Coronary artery (tissue), 2 donors: Measurements from ENCODE around the gene EPHA1.

Experiments
- DNase-seq: peaks from one replicate; pipeline ENCODE4 v3.0.0-alpha.2; 2017; ENCODE audit warnings: low spot score
- H3K27ac ChIP-seq, 2 donors: fragments of 200-600 bp; sonication (generic); one replicate each; pipeline ENCODE4 v1.5.1; 2016 to 2019
- H3K4me3 ChIP-seq: fragments of 200-600 bp; sonication (generic); 2 replicates; pipeline ENCODE4 v1.5.1; 2016; ENCODE audit warnings: mild to moderate bottlenecking, moderate library complexity
- TF ChIP-seq, protein P1 (sequence below): fragments of 200-600 bp; sonication (generic); IDR thresholded peaks from one replicate; pipeline ENCODE4 v1.5.1; 2019; ENCODE audit warnings: antibody characterized with exemption

The EPHA1 gene

DNA sequence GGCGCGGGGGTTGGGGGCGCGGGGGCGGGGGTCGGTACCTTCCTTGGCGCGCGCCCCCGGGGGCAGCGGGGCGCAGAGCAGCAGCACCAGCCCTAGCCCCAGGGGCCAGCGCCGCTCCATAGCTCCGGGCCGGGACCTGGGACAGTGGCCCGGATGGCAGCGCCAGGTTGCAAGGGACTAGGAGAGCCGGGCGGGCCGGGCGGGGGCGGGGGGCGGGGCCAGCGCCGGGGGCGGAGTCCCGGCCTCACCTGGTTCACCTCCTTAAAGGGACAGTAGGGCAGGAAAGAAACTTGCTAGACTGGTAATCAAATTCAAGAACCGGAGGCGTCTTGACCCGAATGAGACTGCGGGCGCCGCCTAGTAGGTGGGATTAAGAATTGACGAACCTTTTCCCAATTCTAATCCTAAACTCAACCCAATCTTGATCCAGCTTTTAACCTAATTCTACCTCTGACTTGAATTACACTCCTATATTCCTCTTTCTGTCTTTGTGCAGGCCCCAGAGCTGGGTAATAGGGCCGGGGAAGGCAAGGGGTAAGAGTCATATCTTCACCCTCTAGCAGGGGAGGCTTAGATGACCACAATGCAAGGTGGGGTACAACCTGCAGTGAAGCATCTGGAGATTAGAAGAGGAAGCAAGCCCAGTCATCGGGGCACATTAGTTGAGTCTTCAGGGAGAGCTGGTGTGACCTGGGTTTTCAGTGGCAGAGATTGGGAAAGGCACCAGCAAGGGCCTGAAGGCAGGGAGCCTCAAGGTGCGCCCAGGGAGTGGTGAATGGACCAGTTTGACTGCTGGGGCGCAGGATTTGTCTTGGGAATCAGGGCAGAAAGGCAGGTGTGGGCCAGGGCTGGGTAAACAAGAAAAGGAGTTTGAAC is at the start of gene EPHA1:
Gene EPHA1, minus strand, starts transcription at position 171 of the 876 bp plus-strand sequence. Its CDS starts 51 bp downstream, at position 120.
- H3K27ac ChIP-seq, result no peak within 1 kb of the TSS
- TF ChIP-seq, protein P1, sequence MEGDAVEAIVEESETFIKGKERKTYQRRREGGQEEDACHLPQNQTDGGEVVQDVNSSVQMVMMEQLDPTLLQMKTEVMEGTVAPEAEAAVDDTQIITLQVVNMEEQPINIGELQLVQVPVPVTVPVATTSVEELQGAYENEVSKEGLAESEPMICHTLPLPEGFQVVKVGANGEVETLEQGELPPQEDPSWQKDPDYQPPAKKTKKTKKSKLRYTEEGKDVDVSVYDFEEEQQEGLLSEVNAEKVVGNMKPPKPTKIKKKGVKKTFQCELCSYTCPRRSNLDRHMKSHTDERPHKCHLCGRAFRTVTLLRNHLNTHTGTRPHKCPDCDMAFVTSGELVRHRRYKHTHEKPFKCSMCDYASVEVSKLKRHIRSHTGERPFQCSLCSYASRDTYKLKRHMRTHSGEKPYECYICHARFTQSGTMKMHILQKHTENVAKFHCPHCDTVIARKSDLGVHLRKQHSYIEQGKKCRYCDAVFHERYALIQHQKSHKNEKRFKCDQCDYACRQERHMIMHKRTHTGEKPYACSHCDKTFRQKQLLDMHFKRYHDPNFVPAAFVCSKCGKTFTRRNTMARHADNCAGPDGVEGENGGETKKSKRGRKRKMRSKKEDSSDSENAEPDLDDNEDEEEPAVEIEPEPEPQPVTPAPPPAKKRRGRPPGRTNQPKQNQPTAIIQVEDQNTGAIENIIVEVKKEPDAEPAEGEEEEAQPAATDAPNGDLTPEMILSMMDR, result no peak
- DNase-seq, result no peak
- peak within 1 kb of the TSS; percentile 42 for H3K4me3 ChIP-seq

DNA sequence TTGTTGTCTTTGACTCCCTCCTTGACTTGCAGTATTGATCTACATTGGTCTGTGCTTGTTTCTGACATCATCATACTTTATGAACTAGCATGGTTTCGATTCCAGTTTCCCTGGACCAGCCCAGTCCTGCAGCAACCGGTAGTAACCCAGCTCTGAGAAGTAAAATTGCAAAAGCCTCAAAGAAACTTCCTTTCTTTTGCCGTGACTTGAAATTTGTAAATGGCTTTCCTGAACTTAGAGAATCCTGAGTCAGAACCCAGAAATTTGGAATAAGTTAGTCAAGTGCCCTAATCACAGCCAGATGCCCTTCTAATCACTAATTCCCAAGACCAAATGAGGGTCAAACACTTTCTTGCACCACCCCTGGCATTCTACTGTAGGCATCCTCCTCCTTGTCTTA is 49.6 kb upstream of the EPHA1 start:
- H3K4me3 ChIP-seq, result no peak overlapping the region
- no peak for DNase-seq
- H3K27ac ChIP-seq, result no peak overlapping the region
- TF ChIP-seq, protein P1, result no peak

DNA sequence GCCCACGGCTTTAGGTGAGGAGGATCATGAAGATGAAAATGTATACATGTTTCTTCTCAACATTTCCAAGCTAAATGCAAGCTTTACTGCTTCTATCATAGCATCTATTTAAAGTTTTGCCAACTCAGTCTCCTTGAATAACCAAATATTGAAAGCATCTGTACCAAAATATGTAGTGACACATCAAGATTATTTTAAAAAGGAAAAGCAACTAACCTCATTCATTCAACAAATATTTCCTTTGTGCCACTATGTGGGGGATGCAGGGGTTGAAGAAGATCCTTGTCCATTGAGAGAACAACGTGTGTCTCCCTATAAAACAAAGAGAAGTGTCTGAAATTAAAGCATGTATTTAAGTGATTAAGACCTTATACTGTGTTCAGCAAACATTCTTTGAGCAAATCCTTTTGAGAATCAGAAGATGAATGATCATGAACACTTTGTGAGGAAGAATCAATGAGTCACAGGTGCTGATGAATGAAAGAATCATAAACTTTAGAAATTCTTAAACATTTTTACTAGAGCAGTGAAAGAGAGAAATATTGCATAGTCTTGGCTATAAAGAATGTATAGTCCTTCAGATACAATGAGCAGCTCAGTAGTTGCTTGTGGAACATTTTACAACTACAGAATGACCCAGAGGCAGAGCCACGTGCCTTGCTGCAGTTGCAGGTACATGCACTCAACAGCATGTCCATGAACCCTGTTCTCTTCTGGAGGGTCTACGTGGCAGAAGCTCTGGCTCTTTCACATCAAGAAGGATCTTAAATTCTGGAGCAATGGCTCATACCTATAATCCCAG is 48.5 kb upstream of the EPHA1 start:
- TF ChIP-seq, protein P1, result no peak
- no peak for DNase-seq
- Histone ChIP-seq H3K4me3 (no peak overlapping the region), H3K27ac (no peak overlapping the region)

DNA sequence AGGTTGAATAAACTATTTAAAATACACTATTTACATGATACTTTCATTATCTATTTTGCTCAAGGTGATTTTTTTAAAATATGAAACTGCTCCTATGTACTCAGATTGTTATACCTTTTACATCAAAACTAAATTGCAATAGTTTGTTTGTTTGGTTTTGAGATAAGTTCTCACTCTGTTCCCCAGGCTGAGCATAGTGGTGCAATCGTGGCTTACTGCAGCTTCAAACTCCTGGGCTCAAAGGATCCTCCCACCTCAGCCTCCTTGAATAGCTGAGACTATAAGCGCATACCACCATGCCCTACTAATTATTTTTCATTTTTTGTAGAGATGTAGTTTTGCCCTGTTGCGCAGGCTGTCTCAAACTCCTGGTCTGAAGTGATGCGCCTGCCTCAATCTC is 47.3 kb upstream of the EPHA1 start:
- DNase-seq, result no peak
- no peak overlapping the region for H3K4me3 ChIP-seq
- TF ChIP-seq, protein P1, result no peak
- H3K27ac ChIP-seq, result no peak overlapping the region

DNA sequence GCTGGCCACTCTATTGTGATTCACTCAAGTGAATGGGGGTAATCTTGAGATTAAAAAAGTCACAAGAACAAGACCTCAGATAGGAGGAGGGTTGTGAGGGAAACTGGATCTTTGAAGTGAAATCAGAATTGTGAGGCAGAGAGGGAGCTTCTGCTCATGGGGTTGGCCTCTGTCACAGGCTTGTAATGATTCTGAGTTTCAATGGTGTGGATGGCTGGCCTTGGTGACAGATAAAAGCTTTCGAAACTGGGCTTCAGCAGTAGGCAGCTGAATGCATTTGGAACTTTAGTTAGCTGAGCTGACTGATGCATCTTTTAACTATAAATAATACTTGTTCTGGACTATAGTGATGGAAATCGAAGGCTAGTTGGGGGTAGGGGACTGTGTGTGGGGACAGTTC is 46.8 kb upstream of the EPHA1 start:
- DNase-seq, result no peak
- Histone ChIP-seq H3K4me3 (no peak overlapping the region), H3K27ac (no peak overlapping the region)
- TF ChIP-seq, protein P1, result no peak

DNA sequence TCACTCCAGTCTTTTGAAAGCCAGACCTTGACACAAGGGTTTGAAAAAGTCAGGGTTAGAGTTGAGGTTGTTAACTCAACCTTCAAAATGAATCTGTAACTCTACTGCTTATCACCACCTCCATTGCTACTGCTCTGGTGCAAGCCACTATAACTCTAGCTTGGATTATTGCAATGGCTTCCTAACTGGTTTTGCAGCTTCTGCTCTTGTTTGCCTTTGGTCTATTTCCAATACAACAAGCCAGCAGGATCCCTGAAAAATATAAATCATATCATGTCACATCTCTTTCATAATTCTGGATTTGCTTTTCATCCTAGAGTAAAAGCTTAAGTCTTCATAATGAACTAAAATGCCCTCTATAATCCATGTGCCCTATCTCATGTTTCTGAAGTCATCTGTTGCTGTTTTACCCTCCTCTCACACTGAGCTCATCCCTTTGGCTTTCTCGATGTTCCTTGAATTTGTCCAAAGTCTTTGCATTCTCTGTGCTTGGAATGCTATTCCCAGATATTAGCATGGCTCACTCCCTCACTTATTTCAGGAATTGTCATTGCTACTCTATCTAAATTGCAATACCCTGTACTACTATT is 45.5 kb upstream of the EPHA1 start:
- no peak overlapping the region for H3K27ac ChIP-seq

More for the DNA sequence above, 45.5 kb upstream of the EPHA1 start:
- TF ChIP-seq, protein P1, result no peak
- H3K4me3 ChIP-seq, result no peak overlapping the region
- DNase-seq, result no peak
